HTR-8/SVneo (cell line): Measurements from ENCODE around the gene GPX3.

Experiments
- DNase-seq: peaks from one replicate; pipeline ENCODE4 v3.0.0; 2011; ENCODE audit warnings: low spot score, mixed read lengths; ENCODE audit not compliant: insufficient read length
- FAIRE-seq: peaks from 2 replicates; lab custom pipeline; 2011; peaks lifted over from hg19 to GRCh38; lab: Jason Lieb, UNC

Gene GPX3

GRCh38 chr5:151072630-151073025 lies 52.2 kb downstream of the GPX3 start:
- no peak for FAIRE-seq
- DNase-seq = peak; percentile 57

- DNase-seq = no peak
- no peak for FAIRE-seq
These were observed 52.9 kb downstream of the GPX3 start for GRCh38 chr5:151073280-151073679.

GRCh38 chr5:151074557-151074956 lies 54.2 kb downstream of the GPX3 start:
- DNase-seq (no peak), FAIRE-seq (no peak)

- no peak for DNase-seq
- FAIRE-seq = no peak
These were observed 55.4 kb downstream of the GPX3 start for GRCh38 chr5:151075698-151076331.

GRCh38 chr5:151076616-151077015 lies 56.2 kb downstream of the GPX3 start:
- no peak for DNase-seq
- FAIRE-seq = no peak

- DNase-seq (no peak), FAIRE-seq (no peak)
These were observed 57.0 kb downstream of the GPX3 start for GRCh38 chr5:151077419-151077818.

GRCh38 chr5:151077967-151078366 lies 57.6 kb downstream of the GPX3 start:
- DNase-seq (no peak), FAIRE-seq (no peak)
